NCI-H1436 treated with DMSO at 0.1 percent for 48 hours (cell line): ENCODE measurements around the gene MYO1B.

Experiments
- DNase-seq: peaks from one replicate; lab custom pipeline; 2025; lab: John Stamatoyannopoulos, UW

MYO1B gene

GRCh38 chr2:191262436-191262835 is 17.2 kb downstream of the MYO1B start:
- no peak for DNase-seq

GRCh38 chr2:191263050-191263449 is 17.8 kb downstream of the MYO1B start:
- DNase-seq: no peak

GRCh38 chr2:191264647-191265081 is 19.5 kb downstream of the MYO1B start:
- no peak for DNase-seq

- DNase-seq: no peak
These were observed 20.3 kb downstream of the MYO1B start for GRCh38 chr2:191265311-191266170.

GRCh38 chr2:191266201-191266600 is 21.0 kb downstream of the MYO1B start:
- no peak for DNase-seq

- no peak for DNase-seq
These were observed 23.4 kb downstream of the MYO1B start for GRCh38 chr2:191268596-191268995.

GRCh38 chr2:191270306-191271161 is 25.3 kb downstream of the MYO1B start:
- DNase-seq: no peak

- DNase-seq: no peak
These were observed 26.9 kb downstream of the MYO1B start for GRCh38 chr2:191272064-191272463.

GRCh38 chr2:191274413-191274815 is 29.2 kb downstream of the MYO1B start:
- no peak for DNase-seq

GRCh38 chr2:191276792-191277465 is 31.7 kb downstream of the MYO1B start:
- no peak for DNase-seq

GRCh38 chr2:191280290-191280689 is 35.1 kb downstream of the MYO1B start:
- no peak for DNase-seq

GRCh38 chr2:191280834-191281756 is 35.9 kb downstream of the MYO1B start:
- DNase-seq: no peak

GRCh38 chr2:191285252-191285651 is 40.0 kb downstream of the MYO1B start:
- no peak for DNase-seq

GRCh38 chr2:191287820-191288219 is 42.6 kb downstream of the MYO1B start:
- no peak for DNase-seq

GRCh38 chr2:191289049-191289448 is 43.8 kb downstream of the MYO1B start:
- no peak for DNase-seq

- no peak for DNase-seq
These were observed 46.3 kb downstream of the MYO1B start for GRCh38 chr2:191291471-191291870.

- DNase-seq: no peak
These were observed 47.7 kb downstream of the MYO1B start for GRCh38 chr2:191292869-191293268.

GRCh38 chr2:191295088-191295487 is 49.9 kb downstream of the MYO1B start:
- no peak for DNase-seq

GRCh38 chr2:191296083-191297006 is 51.1 kb downstream of the MYO1B start:
- DNase-seq: no peak

GRCh38 chr2:191297033-191297432 is 51.8 kb downstream of the MYO1B start:
- no peak for DNase-seq
